ENCODE results near the gene ID2. TPM values are rescaled to one million over a fixed set of nuclear protein-coding genes. Genes with fewer than 3 reads are reported as not detected.

ID2 gene
- total RNA-seq, 1 donor: 168 TPM

GRCh38 chr2:8642366-8643068, 39.3 kb upstream of the ID2 start:
- Histone ChIP-seq H3K27ac (ENCODE audit: low read depth, low read length) (no peak overlapping the region), H3K4me3 (ENCODE audit: insufficient read depth, low read length) (no peak overlapping the region), H3K79me2 (ENCODE audit: insufficient read depth, low read length) (no peaks in the 10 kb centered on the region), H3K27me3 (ENCODE audit: insufficient read depth, low read length) (no peaks in the 10 kb centered on the region), H3K36me3 (ENCODE audit: insufficient read depth, low read length) (no peaks in the 10 kb centered on the region), H3K9me3 (ENCODE audit: low read depth, low read length) (no peaks in the 10 kb centered on the region), H3K4me2 (ENCODE audit: insufficient read depth, low read length) (no peak overlapping the region), H2AFZ (ENCODE audit: low read length) (no peak overlapping the region), H4K20me1 (ENCODE audit: insufficient read depth, low read length) (no peaks in the 10 kb centered on the region), H3K4me1 (ENCODE audit: insufficient read depth, low read length) (no peaks in the 10 kb centered on the region)
- DNase-seq (ENCODE audit: insufficient read length, low spot score, missing footprints): peak; percentile 60
- no peak for TF ChIP-seq CTCF (IDR thresholded peaks at IDR 0.05; ENCODE audit: extremely low read depth, low read depth, low read length)

- no peak for TF ChIP-seq CTCF (IDR thresholded peaks at IDR 0.05; ENCODE audit: extremely low read depth, low read depth, low read length)
- H3K4me1 ChIP-seq (ENCODE audit: insufficient read depth, low read length): no peaks in the 10 kb centered on the region
- peak; percentile 70 for DNase-seq (ENCODE audit: insufficient read length, low spot score, missing footprints)
Observed at GRCh38 chr2:8643250-8643995, 38.4 kb upstream of the ID2 start.

GRCh38 chr2:8643996-8644356, 37.9 kb upstream of the ID2 start:
- H2AFZ ChIP-seq (ENCODE audit: low read length): no peak overlapping the region
- no peak overlapping the region for H3K4me2 ChIP-seq (ENCODE audit: insufficient read depth, low read length)

More at GRCh38 chr2:8643250-8643995, 38.4 kb upstream of the ID2 start:
- Histone ChIP-seq H3K27me3 (ENCODE audit: insufficient read depth, low read length) (no peaks in the 10 kb centered on the region), H3K9me3 (ENCODE audit: low read depth, low read length) (no peaks in the 10 kb centered on the region), H4K20me1 (ENCODE audit: insufficient read depth, low read length) (no peaks in the 10 kb centered on the region), H3K27ac (ENCODE audit: low read depth, low read length) (no peak overlapping the region), H3K4me3 (ENCODE audit: insufficient read depth, low read length) (no peak overlapping the region), H3K79me2 (ENCODE audit: insufficient read depth, low read length) (no peaks in the 10 kb centered on the region), H2AFZ (ENCODE audit: low read length) (no peak overlapping the region), H3K4me2 (ENCODE audit: insufficient read depth, low read length) (no peak overlapping the region), H3K36me3 (ENCODE audit: insufficient read depth, low read length) (no peaks in the 10 kb centered on the region)

More at GRCh38 chr2:8643996-8644356, 37.9 kb upstream of the ID2 start:
- peak; percentile 50 for DNase-seq (ENCODE audit: insufficient read length, low spot score, missing footprints)
- H3K4me3 ChIP-seq (ENCODE audit: insufficient read depth, low read length): no peak overlapping the region
- no peaks in the 10 kb centered on the region for H3K9me3 ChIP-seq (ENCODE audit: low read depth, low read length)
- no peak overlapping the region for H3K27ac ChIP-seq (ENCODE audit: low read depth, low read length)
- H3K36me3 ChIP-seq (ENCODE audit: insufficient read depth, low read length): no peaks in the 10 kb centered on the region
- H3K79me2 ChIP-seq (ENCODE audit: insufficient read depth, low read length): no peaks in the 10 kb centered on the region
- no peaks in the 10 kb centered on the region for H4K20me1 ChIP-seq (ENCODE audit: insufficient read depth, low read length)
- no peaks in the 10 kb centered on the region for H3K4me1 ChIP-seq (ENCODE audit: insufficient read depth, low read length)
- TF ChIP-seq CTCF (IDR thresholded peaks at IDR 0.05; ENCODE audit: extremely low read depth, low read depth, low read length): no peak
- H3K27me3 ChIP-seq (ENCODE audit: insufficient read depth, low read length): no peaks in the 10 kb centered on the region
